GM23338 (cell line): ENCODE results near the gene MYDGF.
A peak's percentile ranks its signal among the peaks of the same experiment; 100 is the strongest.

Source experiments
- CREB1 ChIP-seq: fragments of 250-450 bp; sonication (Bioruptor Pico); IDR thresholded peaks from 2 replicates; pipeline ENCODE4 v1.5.0; 2020; ENCODE audit warnings: low read depth, mild to moderate bottlenecking, moderate library complexity
- EZH2 ChIP-seq: fragments of 200-600 bp; sonication (generic); IDR thresholded peaks from one replicate; pipeline ENCODE4 v1.8.0; 2017; ENCODE audit warnings: antibody characterized with exemption, mild to moderate bottlenecking, low read depth; ENCODE audit not compliant: unreplicated experiment
- EZH2phosphoT487 ChIP-seq: fragments of 200-600 bp; sonication (generic); IDR thresholded peaks from one replicate; pipeline ENCODE4 v1.8.1; 2018; ENCODE audit warnings: antibody characterized with exemption; ENCODE audit not compliant: unreplicated experiment
- JUNB ChIP-seq: IDR thresholded peaks from one replicate; pipeline ENCODE4 v1.6.1; 2016; ENCODE audit warnings: antibody characterized with exemption; ENCODE audit not compliant: unreplicated experiment
- NANOG ChIP-seq: IDR thresholded peaks from 2 replicates; pipeline ENCODE4 v1.6.1; 2016; ENCODE audit warnings: antibody characterized with exemption, borderline replicate concordance
- POLR2AphosphoS5 ChIP-seq: IDR thresholded peaks from 2 replicates; pipeline ENCODE4 v1.6.1; 2016; ENCODE audit warnings: antibody characterized with exemption, low read depth
- ZNF114 ChIP-seq: fragments of 250-450 bp; sonication (Bioruptor Pico); IDR thresholded peaks from 2 replicates; pipeline ENCODE4 v1.5.0; 2020; ENCODE audit warnings: mild to moderate bottlenecking, moderate library complexity
- TF ChIP-seq, protein P1 (sequence below), 2 experiments: fragments of 200-600 bp in 1 of 2; sonication (generic) in 1 of 2; conservative IDR thresholded peaks; 2 replicates each; pipeline versions ENCODE4 v1.5.1 to v1.6.1; 2016 to 2017; ENCODE audit warnings: antibody characterized with exemption in 2 of 2, low read depth in 2 of 2, mild to moderate bottlenecking in 2 of 2, moderate library complexity in 1 of 2
- TF ChIP-seq, protein P2 (sequence below): IDR thresholded peaks from one replicate; pipeline ENCODE4 v1.6.1; 2018; ENCODE audit warnings: antibody characterized with exemption; ENCODE audit not compliant: unreplicated experiment
- TF ChIP-seq, protein P3 (sequence below): IDR thresholded peaks from 2 replicates; pipeline ENCODE4 v1.6.1; 2016; ENCODE audit warnings: antibody characterized with exemption

DNA sequence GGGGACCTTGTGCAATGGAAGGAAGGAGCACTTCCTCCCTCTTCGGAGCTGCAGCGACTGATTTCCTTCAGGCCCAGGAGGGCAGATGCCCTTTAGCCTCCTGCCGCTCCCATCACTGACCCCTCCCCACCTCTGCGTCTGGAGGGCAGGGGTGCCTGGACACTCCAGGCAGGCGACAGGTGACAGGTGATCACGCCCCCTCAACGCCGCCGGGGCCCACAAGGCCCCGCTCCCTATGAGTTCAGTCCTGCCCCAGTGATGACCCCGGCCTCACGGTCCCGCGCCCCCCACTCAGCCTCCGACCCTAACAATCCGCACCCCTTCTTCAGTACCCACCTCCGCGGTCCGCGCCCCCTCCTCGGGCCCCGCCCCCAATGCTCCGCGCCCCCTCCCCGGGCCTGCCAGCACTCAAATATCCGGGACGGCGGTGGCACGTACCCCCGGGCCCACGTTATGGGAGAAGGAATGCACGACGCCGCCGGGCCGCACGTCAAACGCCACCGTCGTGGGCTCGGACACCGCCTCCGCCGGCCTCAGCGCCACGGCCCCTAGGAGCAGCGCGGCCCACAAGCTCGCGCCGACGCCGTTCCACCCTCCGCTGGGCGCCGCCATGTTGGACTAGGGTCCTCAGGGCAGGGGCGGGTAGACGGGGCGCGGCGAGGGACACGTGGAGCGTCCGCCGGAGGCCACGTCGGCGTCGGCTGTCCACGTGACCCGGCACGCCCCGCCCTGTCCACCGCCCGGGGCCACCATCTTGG lies at the start of gene MYDGF:
- TF ChIP-seq, protein P1, sequence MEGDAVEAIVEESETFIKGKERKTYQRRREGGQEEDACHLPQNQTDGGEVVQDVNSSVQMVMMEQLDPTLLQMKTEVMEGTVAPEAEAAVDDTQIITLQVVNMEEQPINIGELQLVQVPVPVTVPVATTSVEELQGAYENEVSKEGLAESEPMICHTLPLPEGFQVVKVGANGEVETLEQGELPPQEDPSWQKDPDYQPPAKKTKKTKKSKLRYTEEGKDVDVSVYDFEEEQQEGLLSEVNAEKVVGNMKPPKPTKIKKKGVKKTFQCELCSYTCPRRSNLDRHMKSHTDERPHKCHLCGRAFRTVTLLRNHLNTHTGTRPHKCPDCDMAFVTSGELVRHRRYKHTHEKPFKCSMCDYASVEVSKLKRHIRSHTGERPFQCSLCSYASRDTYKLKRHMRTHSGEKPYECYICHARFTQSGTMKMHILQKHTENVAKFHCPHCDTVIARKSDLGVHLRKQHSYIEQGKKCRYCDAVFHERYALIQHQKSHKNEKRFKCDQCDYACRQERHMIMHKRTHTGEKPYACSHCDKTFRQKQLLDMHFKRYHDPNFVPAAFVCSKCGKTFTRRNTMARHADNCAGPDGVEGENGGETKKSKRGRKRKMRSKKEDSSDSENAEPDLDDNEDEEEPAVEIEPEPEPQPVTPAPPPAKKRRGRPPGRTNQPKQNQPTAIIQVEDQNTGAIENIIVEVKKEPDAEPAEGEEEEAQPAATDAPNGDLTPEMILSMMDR (conservative IDR thresholded peaks at IDR 0.05; ENCODE audit: low read depth in 2 of 2): no peak
- TF ChIP-seq EZH2phosphoT487 (no peak), POLR2AphosphoS5 (peak; percentile 89), EZH2 (no peak), NANOG (no peak), ZNF114 (CRISPR knock-in tag) (no peak), CREB1 (CRISPR knock-in tag) (peak; percentile 86), JUNB (no peak)
- TF ChIP-seq, protein P2, sequence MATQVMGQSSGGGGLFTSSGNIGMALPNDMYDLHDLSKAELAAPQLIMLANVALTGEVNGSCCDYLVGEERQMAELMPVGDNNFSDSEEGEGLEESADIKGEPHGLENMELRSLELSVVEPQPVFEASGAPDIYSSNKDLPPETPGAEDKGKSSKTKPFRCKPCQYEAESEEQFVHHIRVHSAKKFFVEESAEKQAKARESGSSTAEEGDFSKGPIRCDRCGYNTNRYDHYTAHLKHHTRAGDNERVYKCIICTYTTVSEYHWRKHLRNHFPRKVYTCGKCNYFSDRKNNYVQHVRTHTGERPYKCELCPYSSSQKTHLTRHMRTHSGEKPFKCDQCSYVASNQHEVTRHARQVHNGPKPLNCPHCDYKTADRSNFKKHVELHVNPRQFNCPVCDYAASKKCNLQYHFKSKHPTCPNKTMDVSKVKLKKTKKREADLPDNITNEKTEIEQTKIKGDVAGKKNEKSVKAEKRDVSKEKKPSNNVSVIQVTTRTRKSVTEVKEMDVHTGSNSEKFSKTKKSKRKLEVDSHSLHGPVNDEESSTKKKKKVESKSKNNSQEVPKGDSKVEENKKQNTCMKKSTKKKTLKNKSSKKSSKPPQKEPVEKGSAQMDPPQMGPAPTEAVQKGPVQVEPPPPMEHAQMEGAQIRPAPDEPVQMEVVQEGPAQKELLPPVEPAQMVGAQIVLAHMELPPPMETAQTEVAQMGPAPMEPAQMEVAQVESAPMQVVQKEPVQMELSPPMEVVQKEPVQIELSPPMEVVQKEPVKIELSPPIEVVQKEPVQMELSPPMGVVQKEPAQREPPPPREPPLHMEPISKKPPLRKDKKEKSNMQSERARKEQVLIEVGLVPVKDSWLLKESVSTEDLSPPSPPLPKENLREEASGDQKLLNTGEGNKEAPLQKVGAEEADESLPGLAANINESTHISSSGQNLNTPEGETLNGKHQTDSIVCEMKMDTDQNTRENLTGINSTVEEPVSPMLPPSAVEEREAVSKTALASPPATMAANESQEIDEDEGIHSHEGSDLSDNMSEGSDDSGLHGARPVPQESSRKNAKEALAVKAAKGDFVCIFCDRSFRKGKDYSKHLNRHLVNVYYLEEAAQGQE: no peak
- TF ChIP-seq, protein P3, sequence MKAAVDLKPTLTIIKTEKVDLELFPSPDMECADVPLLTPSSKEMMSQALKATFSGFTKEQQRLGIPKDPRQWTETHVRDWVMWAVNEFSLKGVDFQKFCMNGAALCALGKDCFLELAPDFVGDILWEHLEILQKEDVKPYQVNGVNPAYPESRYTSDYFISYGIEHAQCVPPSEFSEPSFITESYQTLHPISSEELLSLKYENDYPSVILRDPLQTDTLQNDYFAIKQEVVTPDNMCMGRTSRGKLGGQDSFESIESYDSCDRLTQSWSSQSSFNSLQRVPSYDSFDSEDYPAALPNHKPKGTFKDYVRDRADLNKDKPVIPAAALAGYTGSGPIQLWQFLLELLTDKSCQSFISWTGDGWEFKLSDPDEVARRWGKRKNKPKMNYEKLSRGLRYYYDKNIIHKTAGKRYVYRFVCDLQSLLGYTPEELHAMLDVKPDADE: 0 out of 2 replicates have a peak, but pooled peaks have one; percentile 36
